Stimulated activated CD4-positive, alpha-beta T cell treated with anti-CD3 and anti-CD28 coated beads, Interleukin-15, amount 100 ng/mL, for 24 hours (primary cell): ENCODE measurements around the gene MFAP4.

Experiments
- DNase-seq: peaks from one replicate; pipeline ENCODE4 v3.0.0-alpha.2; 2020

The MFAP4 gene

DNA sequence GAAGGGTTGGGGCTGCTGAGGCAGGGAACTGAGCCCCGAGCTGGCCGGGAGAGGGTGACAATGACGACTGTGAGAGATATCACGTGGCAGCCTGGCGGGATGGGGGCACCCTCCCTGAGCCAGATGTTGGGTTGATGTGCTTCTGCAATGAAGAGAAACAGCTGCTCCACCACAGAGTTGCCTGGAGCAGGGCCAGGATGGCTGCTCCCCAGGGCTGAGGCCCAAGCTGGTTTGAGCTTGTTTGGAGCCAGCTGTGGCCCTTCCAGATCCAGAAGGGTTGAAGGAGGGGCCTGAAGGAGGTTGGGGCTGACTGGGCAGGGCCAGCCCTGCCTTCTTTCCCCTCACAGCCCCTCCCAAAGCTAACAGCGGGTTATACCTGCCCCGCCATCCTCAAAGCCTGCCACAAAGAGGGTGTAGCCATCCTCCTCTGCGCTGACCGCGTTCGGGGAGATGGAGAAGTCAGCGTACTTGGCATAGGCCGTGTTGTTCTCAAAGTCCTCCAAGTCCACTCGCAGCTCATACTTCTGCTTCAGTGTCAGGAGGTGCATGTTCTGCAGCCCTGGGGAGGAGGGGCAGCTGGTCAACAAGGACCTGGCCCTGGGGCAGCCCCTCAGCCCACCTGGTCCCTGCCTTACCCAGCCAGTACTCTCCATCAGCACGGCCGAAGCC lies 2.1 kb downstream of the MFAP4 start:
- no peak for DNase-seq

- DNase-seq = no peak
These were observed 3.1 kb downstream of the MFAP4 start for GRCh38 chr17:19383681-19384470.

- DNase-seq = no peak
These were observed 4.2 kb downstream of the MFAP4 start for GRCh38 chr17:19382531-19383444.

- no peak for DNase-seq
These were observed 5.1 kb downstream of the MFAP4 start for GRCh38 chr17:19381741-19382444.

- DNase-seq = no peak
These were observed 5.6 kb downstream of the MFAP4 start for GRCh38 chr17:19381361-19381740.

GRCh38 chr17:19380481-19381301 lies 6.3 kb downstream of the MFAP4 start:
- no peak for DNase-seq

GRCh38 chr17:19379361-19380065 lies 7.5 kb downstream of the MFAP4 start:
- DNase-seq = no peak

GRCh38 chr17:19378416-19379360 lies 8.3 kb downstream of the MFAP4 start, which contains the start of gene MAPK7:
Gene MAPK7 (plus strand): TSS chr17:19378498. CDS start chr17:19378901, 403 bp downstream.
- DNase-seq = no peak

- DNase-seq = peak; percentile 97
These were observed 9.2 kb downstream of the MFAP4 start for GRCh38 chr17:19377602-19378415.

- DNase-seq = no peak
These were observed 10.2 kb downstream of the MFAP4 start for GRCh38 chr17:19376811-19377210.

DNA sequence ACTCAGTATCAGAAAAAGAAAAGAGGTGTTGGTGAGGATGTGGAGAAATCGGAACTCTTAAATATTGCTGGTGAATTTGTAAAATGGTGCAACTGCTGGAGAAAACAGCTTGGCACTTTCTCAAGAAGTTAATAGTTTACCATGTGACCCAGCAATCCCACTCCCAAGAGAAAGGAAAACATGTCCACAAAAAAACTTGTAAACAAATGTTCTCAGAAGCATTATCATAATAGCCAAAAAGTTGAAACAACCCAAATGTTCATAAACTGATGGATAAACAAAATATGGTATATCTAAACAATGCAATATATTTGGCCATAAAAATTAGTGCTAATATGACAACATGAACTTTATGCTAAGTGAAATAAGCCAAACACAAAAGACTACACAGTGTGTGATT lies 11.3 kb downstream of the MFAP4 start:
- DNase-seq = no peak

- no peak for DNase-seq
These were observed 12.9 kb downstream of the MFAP4 start for GRCh38 chr17:19374136-19374535.

DNA sequence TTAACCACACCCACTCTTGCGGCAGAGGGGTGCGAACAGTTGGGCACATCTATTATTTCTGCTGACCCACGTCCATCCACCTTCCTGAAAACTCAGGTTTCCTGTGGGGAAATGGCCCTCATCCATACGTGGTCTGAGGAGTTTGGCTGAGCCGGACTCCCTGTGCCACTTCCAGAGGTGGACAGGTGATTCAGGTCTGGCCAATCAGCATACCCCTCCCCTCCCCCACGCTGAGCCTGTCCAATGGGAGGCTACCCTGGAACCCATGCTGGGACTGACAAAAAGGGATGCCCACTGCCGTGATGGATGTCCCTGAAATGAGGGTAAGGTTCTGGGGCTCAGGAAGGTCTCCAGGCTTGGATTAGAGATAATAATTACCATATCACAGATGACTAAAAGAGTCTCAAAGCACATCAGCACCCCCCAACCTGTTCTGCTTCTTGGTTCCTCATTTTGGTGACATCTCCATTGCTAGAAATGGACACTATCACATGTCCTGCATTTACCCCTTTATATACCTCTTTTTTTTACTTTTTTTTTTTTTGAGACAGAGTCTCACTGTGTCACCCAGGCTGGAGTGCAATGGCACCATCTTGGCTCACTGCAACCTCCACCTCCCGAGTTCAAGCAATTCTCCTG lies 14.0 kb downstream of the MFAP4 start:
- DNase-seq = no peak

GRCh38 chr17:19372439-19372838 lies 14.6 kb downstream of the MFAP4 start:
- DNase-seq = no peak

DNA sequence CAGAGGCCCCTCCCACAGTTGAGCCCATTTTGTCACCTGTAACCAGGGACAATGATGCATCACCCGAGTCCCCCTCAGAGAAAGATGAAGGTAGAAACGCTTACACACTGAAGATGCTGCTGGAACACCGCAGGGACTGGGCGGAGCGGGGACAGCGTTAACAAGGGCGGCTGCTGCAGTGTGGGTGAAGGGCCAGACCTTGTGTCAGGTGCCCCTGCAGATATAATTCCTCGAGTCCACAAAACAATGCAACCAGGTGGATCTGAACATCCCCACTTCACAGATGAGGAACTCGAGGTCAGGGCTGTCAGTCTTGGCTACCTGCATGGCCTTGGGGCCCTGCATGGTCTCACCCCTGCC lies 15.0 kb downstream of the MFAP4 start:
- no peak for DNase-seq

- DNase-seq = no peak
These were observed 15.6 kb downstream of the MFAP4 start for GRCh38 chr17:19371259-19372010.

- no peak for DNase-seq
These were observed 16.5 kb downstream of the MFAP4 start for GRCh38 chr17:19370493-19370960.
